ENCODE measurements around the gene NPAS2. TPM values are rescaled to one million over a fixed set of nuclear protein-coding genes. Genes with fewer than 3 reads are reported as not detected.
A peak's percentile ranks its signal among the peaks of the same experiment; 100 is the strongest.

Gene NPAS2
- total RNA-seq, 1 donor from 2014 or later = 38.0 TPM

- intact Hi-C loops (cut with DNase I) = no loop called here
- DNase-seq (no peak), ATAC-seq (ENCODE audit: poor library complexity) (no peak)
Observed at GRCh38 chr2:100817388-100817985, 2.5 kb upstream of the NPAS2 start.

- ATAC-seq (ENCODE audit: poor library complexity) (peak; percentile 4), DNase-seq (no peak)
- intact Hi-C loops (cut with DNase I) = no loop called here
Observed at GRCh38 chr2:100818003-100818605, 1.8 kb upstream of the NPAS2 start.

- intact Hi-C loops (cut with DNase I) = no loop called here
- peak; percentile 64 for DNase-seq
- peak; percentile 69 for ATAC-seq (ENCODE audit: poor library complexity)
Observed at GRCh38 chr2:100818606-100819369, 1.2 kb upstream of the NPAS2 start.

- ATAC-seq (ENCODE audit: poor library complexity) (peak; percentile 0), DNase-seq (no peak)
- intact Hi-C loops (cut with DNase I) = loop anchor here (10.0 kb wide), 1 partner anchor 165 kb away; no protein-coding TSS in a partner anchor
Observed at GRCh38 chr2:100820273-100820522, 259 bp downstream of the NPAS2 start.

GRCh38 chr2:100820523-100821254 lies 750 bp downstream of the NPAS2 start:
- no peak for DNase-seq
- intact Hi-C loops (cut with DNase I) = loop anchor here (10.0 kb wide), 1 partner anchor 164 kb away; no protein-coding TSS in a partner anchor

GRCh38 chr2:100821255-100821910 lies 1.4 kb downstream of the NPAS2 start:
- DNase-seq = no peak
- no peak for ATAC-seq (ENCODE audit: poor library complexity)
- intact Hi-C loops (cut with DNase I) = loop anchor here (10.0 kb wide), 1 partner anchor 163 kb away; no protein-coding TSS in a partner anchor

More at GRCh38 chr2:100820523-100821254, 750 bp downstream of the NPAS2 start:
- ATAC-seq (ENCODE audit: poor library complexity) = no peak

- DNase-seq = no peak
- intact Hi-C loops (cut with DNase I) = loop anchor here (10.0 kb wide), 1 partner anchor 163 kb away; no protein-coding TSS in a partner anchor
- ATAC-seq (ENCODE audit: poor library complexity) = no peak
Observed at GRCh38 chr2:100821911-100822265, 1.9 kb downstream of the NPAS2 start.

- ATAC-seq (ENCODE audit: poor library complexity) = peak; percentile 70
- no peak for DNase-seq
- intact Hi-C loops (cut with DNase I) = loop anchor here (10.0 kb wide), 1 partner anchor 162 kb away; no protein-coding TSS in a partner anchor
Observed at GRCh38 chr2:100822587-100823248, 2.8 kb downstream of the NPAS2 start.

- no peak for ATAC-seq (ENCODE audit: poor library complexity)
- intact Hi-C loops (cut with DNase I) = loop anchor here (10.0 kb wide), 1 partner anchor 161 kb away; no protein-coding TSS in a partner anchor
- DNase-seq = no peak
Observed at GRCh38 chr2:100823665-100824438, 3.9 kb downstream of the NPAS2 start.

GRCh38 chr2:100824842-100825241 lies 4.9 kb downstream of the NPAS2 start:
- no peak for DNase-seq
- no peak for ATAC-seq (ENCODE audit: poor library complexity)
- intact Hi-C loops (cut with DNase I) = loop anchor here (5.0 to 10.0 kb wide), 2 partner anchors 62 to 160 kb away; no protein-coding TSS in a partner anchor

GRCh38 chr2:100826494-100826893 lies 6.6 kb downstream of the NPAS2 start:
- no peak for DNase-seq
- intact Hi-C loops (cut with DNase I) = loop anchor here (5.0 to 10.0 kb wide), 2 partner anchors 61 to 158 kb away; no protein-coding TSS in a partner anchor
- no peak for ATAC-seq (ENCODE audit: poor library complexity)

GRCh38 chr2:100831158-100831750 lies 11.3 kb downstream of the NPAS2 start:
- DNase-seq (no peak), ATAC-seq (ENCODE audit: poor library complexity) (no peak)
- intact Hi-C loops (cut with DNase I) = no loop called here

GRCh38 chr2:100831831-100832230 lies 11.9 kb downstream of the NPAS2 start:
- intact Hi-C loops (cut with DNase I) = no loop called here
- ATAC-seq (ENCODE audit: poor library complexity) (peak; percentile 35), DNase-seq (peak; percentile 70)

GRCh38 chr2:100832885-100833284 lies 12.9 kb downstream of the NPAS2 start:
- intact Hi-C loops (cut with DNase I) = no loop called here
- ATAC-seq (ENCODE audit: poor library complexity) (peak; percentile 64), DNase-seq (no peak)

GRCh38 chr2:100833331-100833730 lies 13.4 kb downstream of the NPAS2 start:
- intact Hi-C loops (cut with DNase I) = no loop called here
- DNase-seq (no peak), ATAC-seq (ENCODE audit: poor library complexity) (peak; percentile 35)

- intact Hi-C loops (cut with DNase I) = no loop called here
- DNase-seq (no peak), ATAC-seq (ENCODE audit: poor library complexity) (peak; percentile 68)
Observed at GRCh38 chr2:100834221-100834620, 14.3 kb downstream of the NPAS2 start.

Data from Right ventricle myocardium superior (tissue), 1 donor.